HG03045 (cell line): Measurements from ENCODE around the gene MDM4.

Experiments used
- ATAC-seq: cut with Tn5 transposase; IDR thresholded peaks from one replicate; pipeline ENCODE4 v1.9.1; 2021; ENCODE audit warnings: mild to moderate bottlenecking, moderate library complexity; ENCODE audit not compliant: unreplicated experiment

Gene MDM4

GRCh38 chr1:204491655-204492054 is 24.6 kb upstream of the MDM4 start:
- ATAC-seq, result no peak

GRCh38 chr1:204493145-204493983 is 22.8 kb upstream of the MDM4 start:
- ATAC-seq, result no peak

- peak; percentile 28 for ATAC-seq
These were observed 22.3 kb upstream of the MDM4 start for GRCh38 chr1:204493984-204494280.

GRCh38 chr1:204494281-204495077 is 21.7 kb upstream of the MDM4 start, which contains the start of gene PIK3C2B:
PIK3C2B (minus strand) TSS chr1:204494805; CDS start chr1:204469802, 25,003 bp downstream.
- ATAC-seq, result peak; percentile 88

- ATAC-seq, result peak; percentile 39
These were observed 21.0 kb upstream of the MDM4 start for GRCh38 chr1:204495078-204495753.

- ATAC-seq, result no peak
These were observed 20.4 kb upstream of the MDM4 start for GRCh38 chr1:204495777-204496176.

- ATAC-seq, result no peak
These were observed 17.2 kb upstream of the MDM4 start for GRCh38 chr1:204498981-204499380.

- no peak for ATAC-seq
These were observed 16.4 kb upstream of the MDM4 start for GRCh38 chr1:204499511-204500468.

GRCh38 chr1:204502241-204502640 is 14.0 kb upstream of the MDM4 start:
- no peak for ATAC-seq

- ATAC-seq, result no peak
These were observed 12.9 kb upstream of the MDM4 start for GRCh38 chr1:204503122-204503912.

- ATAC-seq, result no peak
These were observed 12.2 kb upstream of the MDM4 start for GRCh38 chr1:204503913-204504519.

GRCh38 chr1:204505674-204506200 is 10.5 kb upstream of the MDM4 start:
- ATAC-seq, result no peak

GRCh38 chr1:204506201-204506968 is 9.8 kb upstream of the MDM4 start:
- ATAC-seq, result peak; percentile 75

GRCh38 chr1:204506969-204507316 is 9.3 kb upstream of the MDM4 start:
- peak; percentile 56 for ATAC-seq

- ATAC-seq, result no peak
These were observed 8.7 kb upstream of the MDM4 start for GRCh38 chr1:204507317-204508105.

- no peak for ATAC-seq
These were observed 7.0 kb upstream of the MDM4 start for GRCh38 chr1:204509186-204509635.

- no peak for ATAC-seq
These were observed 4.8 kb upstream of the MDM4 start for GRCh38 chr1:204511366-204511765.
